ENCODE measurements around the gene PPWD1.

DNA sequence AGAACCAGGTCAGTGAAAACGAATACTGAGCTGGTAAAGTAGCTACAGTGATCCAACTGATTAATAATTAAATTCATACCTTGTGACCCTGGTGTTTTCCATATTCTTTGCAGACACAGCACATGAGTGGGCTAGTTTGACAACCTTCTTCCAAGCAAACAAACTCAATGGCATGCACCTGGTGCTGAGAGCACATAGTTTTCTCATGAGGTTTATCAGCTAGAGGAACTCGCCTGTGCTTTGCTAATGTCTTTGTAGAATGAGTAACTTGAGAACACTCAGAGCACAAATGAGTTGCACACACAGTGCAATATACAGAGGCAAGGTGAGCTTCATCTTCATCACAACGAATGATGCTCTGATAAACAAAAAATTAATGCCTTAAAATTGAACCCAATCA is 48.4 kb downstream of the PPWD1 start:
- TF ChIP-seq POLR2A (IDR thresholded peaks at IDR 0.05) (no peak), CTCF (IDR thresholded peaks at IDR 0.05 in 4 of 5, conservative IDR thresholded peaks at IDR 0.05 in 1 of 5) (no peak)

All from gastrocnemius medialis (tissue), 4 donors.